MG63 (cell line): ENCODE measurements around the gene TANC1. TPM values are rescaled to one million over a fixed set of nuclear protein-coding genes. Genes with fewer than 3 reads are reported as not detected.

Experiments
- DNase-seq: peaks from one replicate; pipeline ENCODE4 v3.0.0-alpha.2; 2020
- H3K27me3 ChIP-seq: fragments of 250-450 bp; sonication (Bioruptor Pico); 2 replicates; pipeline ENCODE4 v1.5.1; 2020; ENCODE audit warnings: mild to moderate bottlenecking, moderate library complexity
- H3K36me3 ChIP-seq: fragments of 250-450 bp; sonication (Bioruptor Pico); 2 replicates; pipeline ENCODE4 v1.5.1; 2020; ENCODE audit warnings: mild to moderate bottlenecking, moderate library complexity
- H3K4me3 ChIP-seq: fragments of 250-450 bp; sonication (Bioruptor Pico); 2 replicates; pipeline ENCODE4 v1.5.1; 2020; ENCODE audit warnings: mild to moderate bottlenecking, moderate library complexity
- H3K9me3 ChIP-seq: fragments of 250-450 bp; sonication (Bioruptor Pico); 2 replicates; pipeline ENCODE4 v1.5.1; 2020; ENCODE audit warnings: mild to moderate bottlenecking, moderate library complexity
- total RNA-seq: library from RNA; depleted of rRNA; stranded (reverse); fragments of >200 nt; shearing (Covaris generic); gene quantifications from 2 replicates; pipeline ENCODE4 v1.2.3, GENCODE V29; 2014; ENCODE audit warnings: low replicate concordance; rRNA removed

Gene TANC1
- total RNA-seq: 8.8 and 13.3 TPM in 2 replicates

GRCh38 chr2:158968396-158969161 lies at the start of gene TANC1:
TSS of gene TANC1 (plus strand) at chr2:158968640. CDS start at chr2:159065911, 97,271 bp downstream.
- peak; percentile 97 for DNase-seq
- Histone ChIP-seq H3K9me3 (no peaks in the 10 kb centered on the region), H3K27me3 (no peaks in the 10 kb centered on the region), H3K36me3 (no peaks in the 10 kb centered on the region), H3K4me3 (peak within 1 kb of the TSS; percentile 84)

GRCh38 chr2:158921599-158922408 lies 46.6 kb upstream of the TANC1 start:
- H3K4me3 ChIP-seq: no peak overlapping the region
- DNase-seq: peak; percentile 58
- no peaks in the 10 kb centered on the region for H3K36me3 ChIP-seq
- H3K9me3 ChIP-seq: peaks cover 3% of the 10 kb centered on the region
- no peaks in the 10 kb centered on the region for H3K27me3 ChIP-seq

- H3K4me3 ChIP-seq: no peak overlapping the region
- no peaks in the 10 kb centered on the region for H3K27me3 ChIP-seq
- H3K36me3 ChIP-seq: no peaks in the 10 kb centered on the region
- peaks cover 3% of the 10 kb centered on the region for H3K9me3 ChIP-seq
- DNase-seq: no peak
Measured at GRCh38 chr2:158922601-158923000, 45.8 kb upstream of the TANC1 start.

GRCh38 chr2:158923180-158923594 lies 45.3 kb upstream of the TANC1 start:
- no peak for DNase-seq
- Histone ChIP-seq H3K4me3 (no peak overlapping the region), H3K36me3 (no peaks in the 10 kb centered on the region), H3K27me3 (no peaks in the 10 kb centered on the region), H3K9me3 (peaks cover 6% of the 10 kb centered on the region)

- H3K4me3 ChIP-seq: no peak overlapping the region
- H3K9me3 ChIP-seq: peaks cover 8% of the 10 kb centered on the region
- no peak for DNase-seq
- no peaks in the 10 kb centered on the region for H3K36me3 ChIP-seq
- H3K27me3 ChIP-seq: no peaks in the 10 kb centered on the region
Measured at GRCh38 chr2:158923641-158924040, 44.8 kb upstream of the TANC1 start.

- Histone ChIP-seq H3K27me3 (no peaks in the 10 kb centered on the region), H3K36me3 (no peaks in the 10 kb centered on the region), H3K9me3 (peaks cover 12% of the 10 kb centered on the region), H3K4me3 (peak overlapping the region; percentile 17)
- peak; percentile 82 for DNase-seq
Measured at GRCh38 chr2:158926478-158926948, 41.9 kb upstream of the TANC1 start.

- no peak overlapping the region for H3K4me3 ChIP-seq
- DNase-seq: no peak
- H3K9me3 ChIP-seq: peaks cover 12% of the 10 kb centered on the region
- H3K36me3 ChIP-seq: no peaks in the 10 kb centered on the region
- H3K27me3 ChIP-seq: no peaks in the 10 kb centered on the region
Measured at GRCh38 chr2:158928515-158928914, 39.9 kb upstream of the TANC1 start.

- peaks cover 12% of the 10 kb centered on the region for H3K9me3 ChIP-seq
- H3K27me3 ChIP-seq: no peaks in the 10 kb centered on the region
Measured at GRCh38 chr2:158928965-158929364, 39.5 kb upstream of the TANC1 start.

GRCh38 chr2:158931572-158931971 lies 36.9 kb upstream of the TANC1 start:
- Histone ChIP-seq H3K9me3 (peaks cover 9% of the 10 kb centered on the region), H3K4me3 (no peak overlapping the region), H3K36me3 (no peaks in the 10 kb centered on the region), H3K27me3 (no peaks in the 10 kb centered on the region)
- DNase-seq: peak; percentile 14

More at GRCh38 chr2:158928965-158929364, 39.5 kb upstream of the TANC1 start:
- no peak for DNase-seq
- Histone ChIP-seq H3K4me3 (no peak overlapping the region), H3K36me3 (no peaks in the 10 kb centered on the region)

GRCh38 chr2:158932131-158932645 lies 36.3 kb upstream of the TANC1 start:
- Histone ChIP-seq H3K36me3 (no peaks in the 10 kb centered on the region), H3K4me3 (no peak overlapping the region), H3K9me3 (peaks cover 9% of the 10 kb centered on the region), H3K27me3 (no peaks in the 10 kb centered on the region)
- no peak for DNase-seq

GRCh38 chr2:158934170-158934569 lies 34.3 kb upstream of the TANC1 start:
- Histone ChIP-seq H3K27me3 (no peaks in the 10 kb centered on the region), H3K36me3 (no peaks in the 10 kb centered on the region), H3K9me3 (peaks cover 4% of the 10 kb centered on the region), H3K4me3 (no peak overlapping the region)
- no peak for DNase-seq

- no peak overlapping the region for H3K4me3 ChIP-seq
- no peaks in the 10 kb centered on the region for H3K9me3 ChIP-seq
- no peaks in the 10 kb centered on the region for H3K36me3 ChIP-seq
- DNase-seq: no peak
- H3K27me3 ChIP-seq: no peaks in the 10 kb centered on the region
Measured at GRCh38 chr2:158935617-158936016, 32.8 kb upstream of the TANC1 start.

GRCh38 chr2:158936978-158937377 lies 31.5 kb upstream of the TANC1 start:
- no peaks in the 10 kb centered on the region for H3K27me3 ChIP-seq
- DNase-seq: peak; percentile 80
- no peaks in the 10 kb centered on the region for H3K9me3 ChIP-seq
- no peaks in the 10 kb centered on the region for H3K36me3 ChIP-seq
- H3K4me3 ChIP-seq: no peak overlapping the region

- DNase-seq: no peak
- H3K9me3 ChIP-seq: no peaks in the 10 kb centered on the region
- H3K4me3 ChIP-seq: no peak overlapping the region
- no peaks in the 10 kb centered on the region for H3K36me3 ChIP-seq
- no peaks in the 10 kb centered on the region for H3K27me3 ChIP-seq
Measured at GRCh38 chr2:158940356-158940755, 28.1 kb upstream of the TANC1 start.

- H3K9me3 ChIP-seq: no peaks in the 10 kb centered on the region
- DNase-seq: no peak
- no peaks in the 10 kb centered on the region for H3K36me3 ChIP-seq
- no peaks in the 10 kb centered on the region for H3K27me3 ChIP-seq
- H3K4me3 ChIP-seq: no peak overlapping the region
Measured at GRCh38 chr2:158943973-158944372, 24.5 kb upstream of the TANC1 start.

- Histone ChIP-seq H3K4me3 (no peak overlapping the region), H3K36me3 (no peaks in the 10 kb centered on the region), H3K27me3 (no peaks in the 10 kb centered on the region), H3K9me3 (no peaks in the 10 kb centered on the region)
- no peak for DNase-seq
Measured at GRCh38 chr2:158948964-158949699, 19.3 kb upstream of the TANC1 start.
